T-helper 2 cell treated with Interferon-gamma antibody and Interleukin-4, amounts not matched to agents 5 μg/mL and 100 μg/mL, for 36 hours (primary cell): Measurements from ENCODE around the gene CYRIA.

Experiments used
- DNase-seq: peaks from one replicate; pipeline ENCODE4 v3.0.0; 2021; ENCODE audit warnings: low spot score
- H3K27ac Mint-ChIP-seq: one replicate; pipeline ENCODE4 v1.8.0; 2021; ENCODE audit warnings: mild to moderate bottlenecking, mixed read lengths
- H3K27me3 Mint-ChIP-seq: one replicate; pipeline ENCODE4 v1.8.0; 2021; ENCODE audit warnings: low read depth, mixed read lengths
- H3K36me3 Mint-ChIP-seq: one replicate; pipeline ENCODE4 v1.8.0; 2021; ENCODE audit warnings: low read depth, mixed read lengths
- H3K4me1 Mint-ChIP-seq: one replicate; pipeline ENCODE4 v1.8.0; 2021; ENCODE audit warnings: low read depth, mixed read lengths
- H3K4me3 Mint-ChIP-seq: one replicate; pipeline ENCODE4 v1.8.0; 2022; ENCODE audit warnings: mild to moderate bottlenecking, moderate library complexity, mixed read lengths
- H3K9me3 Mint-ChIP-seq: one replicate; pipeline ENCODE4 v1.8.0; 2021; ENCODE audit warnings: mixed read lengths

The CYRIA gene

DNA sequence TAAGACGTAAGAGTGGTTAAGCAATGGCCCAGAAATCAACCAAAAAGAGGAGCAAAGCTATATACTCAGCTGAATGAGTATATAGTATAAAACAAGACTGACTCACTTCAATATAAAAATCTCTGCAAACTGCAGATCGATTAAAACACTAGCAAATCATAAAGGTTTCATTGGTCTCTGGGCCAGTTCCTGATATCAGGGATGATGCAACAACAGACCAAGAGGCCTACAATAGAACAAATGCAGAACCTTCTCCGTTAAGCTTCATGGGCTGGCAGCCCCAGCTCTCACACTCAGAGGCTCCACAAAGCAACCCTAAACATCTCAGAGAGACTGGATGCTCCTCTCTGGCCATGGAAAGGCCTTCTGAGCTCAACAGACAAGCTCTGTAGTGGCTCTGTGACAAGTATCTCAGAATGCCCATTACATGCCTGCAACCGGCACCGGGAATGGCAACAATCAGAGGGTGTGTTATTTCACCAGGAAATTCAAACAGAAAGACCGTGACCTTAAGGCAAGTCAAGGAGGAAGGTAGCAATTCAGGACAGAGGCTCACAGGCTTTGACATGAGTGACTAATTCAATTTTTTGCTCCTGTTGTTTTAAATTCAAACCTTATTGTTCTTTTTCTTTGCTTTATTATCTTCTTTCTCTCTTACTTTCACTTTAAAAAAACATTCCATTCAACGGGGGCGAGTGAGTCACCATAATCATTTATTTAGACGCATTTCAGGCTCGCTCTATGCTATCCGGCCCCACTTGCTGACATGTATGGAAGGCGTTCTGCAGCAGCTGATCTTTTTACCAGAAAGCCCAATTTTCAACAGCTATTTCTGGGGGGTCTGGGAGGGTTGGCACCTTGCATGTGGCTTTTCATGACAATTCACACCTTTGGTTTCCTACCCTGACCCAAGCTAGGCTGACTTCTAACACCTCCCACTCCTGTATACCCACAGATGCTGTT, 15.1 kb downstream of the CYRIA start:
- Mint-ChIP-seq H3K27me3 (no peaks in the 10 kb centered on the region), H3K4me3 (no peak overlapping the region), H3K36me3 (no peaks in the 10 kb centered on the region), H3K27ac (no peak overlapping the region), H3K4me1 (peaks cover 14% of the 10 kb centered on the region), H3K9me3 (no peaks in the 10 kb centered on the region)
- no peak for DNase-seq

DNA sequence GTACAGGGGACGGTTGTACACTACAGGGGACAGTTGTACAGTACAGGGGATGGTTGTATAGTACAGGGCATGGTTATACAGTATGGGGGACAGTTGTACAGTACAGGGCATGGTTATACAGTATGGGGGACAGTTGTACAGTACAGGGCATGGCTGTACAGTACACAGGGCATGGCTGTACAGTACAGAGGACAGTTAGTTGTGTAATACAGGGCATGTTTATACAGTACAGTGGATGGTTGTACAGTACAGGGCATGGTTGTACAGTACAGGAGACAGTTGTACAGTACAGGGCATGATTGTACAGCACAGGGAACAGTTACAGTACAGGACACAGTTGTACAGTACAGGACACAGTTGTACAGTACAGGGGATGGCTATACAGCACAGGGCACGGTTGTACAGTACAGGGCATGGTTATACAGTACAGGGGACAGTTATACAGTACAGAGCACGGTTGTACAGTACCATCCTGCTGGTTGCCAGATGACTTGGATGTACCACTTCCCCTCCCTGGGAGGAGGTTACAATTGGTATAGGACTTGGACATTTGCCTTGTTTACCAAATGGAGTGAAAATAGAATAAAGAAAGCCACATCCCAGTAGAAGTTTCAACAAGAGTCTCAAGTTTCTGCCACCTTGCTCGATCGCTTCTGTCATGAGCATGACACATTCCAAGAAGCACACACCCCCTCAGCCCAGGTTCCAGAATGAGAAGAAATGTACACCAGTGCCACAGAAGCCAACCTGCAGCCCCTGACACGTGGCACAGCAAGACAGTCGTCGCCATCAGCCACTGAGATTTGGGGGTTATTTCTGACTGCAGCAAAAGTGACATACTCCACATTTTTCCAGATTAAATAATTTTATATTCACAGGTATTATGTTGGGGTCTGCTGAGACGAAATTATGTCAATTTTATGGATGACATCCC, 16.0 kb downstream of the CYRIA start:
- Mint-ChIP-seq H3K27ac (no peak overlapping the region), H3K36me3 (no peaks in the 10 kb centered on the region), H3K9me3 (no peaks in the 10 kb centered on the region), H3K4me1 (peaks cover 11% of the 10 kb centered on the region), H3K4me3 (no peak overlapping the region), H3K27me3 (no peaks in the 10 kb centered on the region)
- no peak for DNase-seq

DNA sequence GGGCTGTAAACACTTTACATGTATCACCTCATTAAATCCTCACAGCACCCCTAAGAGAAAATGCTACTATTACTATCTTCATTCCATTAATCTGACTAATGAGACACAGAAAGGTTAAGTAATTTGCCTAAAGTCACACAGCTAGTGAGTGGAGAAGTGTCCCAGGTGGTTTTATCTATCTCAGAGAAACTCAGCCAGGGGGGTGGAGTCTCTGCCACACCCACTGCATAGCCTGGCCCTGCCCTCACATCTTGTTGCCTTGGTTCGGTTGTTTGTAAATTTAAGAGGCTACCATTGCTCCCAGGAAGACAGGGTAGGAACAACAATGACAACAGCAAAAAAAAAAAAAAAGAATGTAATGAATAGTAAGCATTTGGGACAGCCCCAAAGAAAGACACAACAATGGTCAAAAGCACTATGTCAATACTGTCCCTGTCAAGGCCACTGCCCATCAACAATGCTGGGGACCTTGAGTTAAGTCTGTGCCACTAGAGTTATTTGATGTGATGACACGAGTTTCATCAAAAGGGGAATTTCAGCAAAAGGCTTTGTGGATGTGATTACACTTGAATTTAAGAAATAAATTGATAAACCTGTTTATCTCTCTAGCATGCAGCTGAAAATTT, 17.5 kb downstream of the CYRIA start:
- Mint-ChIP-seq H3K27ac (no peak overlapping the region), H3K27me3 (no peaks in the 10 kb centered on the region), H3K4me3 (no peak overlapping the region), H3K9me3 (no peaks in the 10 kb centered on the region), H3K36me3 (no peaks in the 10 kb centered on the region), H3K4me1 (peaks cover 4% of the 10 kb centered on the region)
- DNase-seq, result no peak

GRCh38 chr2:16645775-16646559, 19.7 kb downstream of the CYRIA start:
- Mint-ChIP-seq H3K36me3 (no peaks in the 10 kb centered on the region), H3K4me1 (peaks cover 4% of the 10 kb centered on the region), H3K4me3 (no peak overlapping the region), H3K27ac (no peak overlapping the region), H3K9me3 (no peaks in the 10 kb centered on the region), H3K27me3 (no peaks in the 10 kb centered on the region)
- DNase-seq, result no peak

DNA sequence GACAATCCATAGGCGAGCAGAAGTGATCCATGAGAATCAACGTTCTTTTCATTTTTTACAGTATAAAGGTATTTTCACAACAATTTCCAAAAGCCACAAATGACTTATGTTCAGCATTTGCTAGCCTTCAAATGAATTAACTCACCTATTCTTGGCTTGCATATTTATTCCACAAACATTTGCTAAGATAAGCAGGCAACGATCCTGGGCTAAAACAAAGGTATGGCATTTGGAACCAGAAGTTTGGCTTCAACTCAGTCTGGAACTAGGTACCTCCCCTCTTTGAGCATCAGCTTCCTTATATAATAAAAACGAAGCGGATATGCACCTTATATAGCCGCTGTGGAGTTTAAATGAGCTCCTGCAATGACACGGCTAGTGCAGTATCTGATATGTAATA, 20.5 kb downstream of the CYRIA start:
- DNase-seq, result no peak
- Mint-ChIP-seq H3K27ac (no peak overlapping the region), H3K4me3 (no peak overlapping the region), H3K9me3 (no peaks in the 10 kb centered on the region), H3K27me3 (no peaks in the 10 kb centered on the region), H3K36me3 (no peaks in the 10 kb centered on the region), H3K4me1 (peaks cover 3% of the 10 kb centered on the region)

DNA sequence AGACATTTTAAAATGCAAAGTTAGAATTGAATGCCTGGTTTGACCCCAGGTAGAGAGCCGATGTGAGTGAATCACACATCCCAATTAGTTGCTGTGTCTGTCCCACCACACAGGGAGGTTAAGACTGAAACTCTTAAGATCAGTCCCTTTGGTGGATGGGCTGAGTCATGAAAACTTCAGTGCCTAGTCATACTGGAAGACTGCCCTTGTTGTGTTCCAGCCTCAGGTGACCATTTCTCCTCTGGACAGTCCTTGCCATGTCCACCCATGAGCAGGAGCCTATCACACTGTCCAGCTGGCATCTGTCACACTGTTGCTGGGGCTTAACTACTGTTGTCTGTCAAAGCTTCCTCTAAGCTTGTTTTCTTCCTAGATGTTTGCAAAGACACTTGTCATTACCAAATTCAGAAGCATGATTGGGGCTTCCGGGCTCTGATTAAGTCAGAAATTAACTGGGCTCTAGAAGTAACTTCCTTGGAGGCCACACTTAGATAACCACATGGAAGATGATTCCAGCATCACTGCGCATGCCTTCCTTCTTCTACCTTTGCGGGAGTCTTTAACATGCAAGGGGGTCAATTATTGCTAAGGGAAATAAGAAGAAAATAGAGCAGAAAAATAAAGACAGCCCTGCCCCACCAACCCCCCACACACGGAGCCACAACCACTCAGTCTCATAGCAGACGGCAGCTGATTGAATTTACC, 21.3 kb downstream of the CYRIA start:
- no peak for DNase-seq
- no peaks in the 10 kb centered on the region for H3K27me3 Mint-ChIP-seq
- no peaks in the 10 kb centered on the region for H3K36me3 Mint-ChIP-seq
- no peak overlapping the region for H3K27ac Mint-ChIP-seq
- no peak overlapping the region for H3K4me3 Mint-ChIP-seq
- H3K9me3 Mint-ChIP-seq, result no peaks in the 10 kb centered on the region
- H3K4me1 Mint-ChIP-seq, result peaks cover 2% of the 10 kb centered on the region

DNA sequence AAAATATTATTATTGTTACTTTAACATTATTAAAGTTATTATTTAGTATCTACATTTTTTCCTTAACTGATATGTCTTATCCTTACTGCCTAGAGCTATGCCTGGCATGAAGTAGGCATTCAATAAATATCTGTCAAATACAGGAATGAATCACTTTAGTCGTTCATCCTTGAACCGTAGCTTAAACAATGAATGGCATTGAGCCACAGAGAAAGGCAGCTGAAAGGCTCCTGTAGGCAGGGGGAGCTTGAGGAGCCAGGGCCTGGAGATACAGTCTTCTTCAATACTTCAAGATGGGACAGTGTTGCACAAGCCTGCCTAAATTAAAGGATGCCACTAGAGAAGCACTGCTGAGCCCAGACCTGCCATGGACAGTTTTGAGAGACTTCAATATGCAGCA, 22.5 kb downstream of the CYRIA start:
- no peaks in the 10 kb centered on the region for H3K27me3 Mint-ChIP-seq
- no peak overlapping the region for H3K4me3 Mint-ChIP-seq
- H3K9me3 Mint-ChIP-seq, result peaks cover 3% of the 10 kb centered on the region
- no peak overlapping the region for H3K27ac Mint-ChIP-seq
- peaks cover 10% of the 10 kb centered on the region for H3K4me1 Mint-ChIP-seq
- H3K36me3 Mint-ChIP-seq, result peaks cover 2% of the 10 kb centered on the region
- no peak for DNase-seq

DNA sequence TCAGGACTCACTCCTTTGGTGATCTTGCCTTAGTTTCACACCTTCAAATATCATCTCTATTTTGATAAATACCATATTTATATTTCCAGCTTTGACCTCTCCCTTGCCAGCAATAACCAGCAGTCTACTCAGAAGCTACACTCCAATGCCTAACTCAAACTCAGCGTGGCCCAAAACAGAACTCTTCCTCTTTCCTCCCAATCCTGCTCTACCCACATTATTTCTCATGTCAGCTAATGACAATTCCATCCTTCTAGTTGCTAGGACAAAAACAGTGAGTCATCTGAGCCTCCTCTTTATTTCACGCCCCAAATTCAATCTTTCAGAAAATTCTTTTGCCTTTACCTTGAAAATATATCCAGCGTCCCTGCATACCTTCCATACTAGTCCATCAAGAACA, 23.5 kb downstream of the CYRIA start:
- Mint-ChIP-seq H3K4me3 (no peak overlapping the region), H3K4me1 (peaks cover 13% of the 10 kb centered on the region), H3K27ac (no peak overlapping the region), H3K27me3 (no peaks in the 10 kb centered on the region), H3K36me3 (peaks cover 2% of the 10 kb centered on the region), H3K9me3 (peaks cover 8% of the 10 kb centered on the region)
- no peak for DNase-seq

GRCh38 chr2:16641509-16641908, 24.1 kb downstream of the CYRIA start:
- Mint-ChIP-seq H3K27ac (no peak overlapping the region), H3K9me3 (peaks cover 8% of the 10 kb centered on the region), H3K4me3 (no peak overlapping the region), H3K27me3 (no peaks in the 10 kb centered on the region), H3K4me1 (peaks cover 13% of the 10 kb centered on the region), H3K36me3 (peaks cover 2% of the 10 kb centered on the region)
- no peak for DNase-seq

DNA sequence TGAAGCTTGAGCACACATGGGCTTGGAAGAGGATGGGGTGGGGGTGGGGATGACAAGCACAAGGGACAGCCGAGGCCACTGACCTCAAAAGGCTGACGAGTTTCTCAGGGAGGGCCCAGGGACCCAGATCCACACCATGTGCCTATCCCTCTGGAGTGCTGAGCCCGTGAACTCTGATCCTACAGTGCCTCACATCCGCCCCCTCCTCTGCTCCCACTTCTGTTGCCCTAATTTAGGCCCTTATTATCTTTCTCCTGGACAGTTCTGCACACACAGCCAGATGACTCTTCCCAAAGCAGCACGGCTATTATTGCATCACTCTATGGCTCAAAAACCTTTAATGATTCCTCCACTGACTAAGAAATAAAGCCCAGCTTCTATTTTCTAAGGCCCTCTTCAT, 24.8 kb downstream of the CYRIA start:
- peaks cover 13% of the 10 kb centered on the region for H3K4me1 Mint-ChIP-seq
- no peak overlapping the region for H3K27ac Mint-ChIP-seq
- no peak overlapping the region for H3K4me3 Mint-ChIP-seq
- no peak for DNase-seq
- H3K27me3 Mint-ChIP-seq, result no peaks in the 10 kb centered on the region
- H3K9me3 Mint-ChIP-seq, result peaks cover 8% of the 10 kb centered on the region
- peaks cover 2% of the 10 kb centered on the region for H3K36me3 Mint-ChIP-seq

DNA sequence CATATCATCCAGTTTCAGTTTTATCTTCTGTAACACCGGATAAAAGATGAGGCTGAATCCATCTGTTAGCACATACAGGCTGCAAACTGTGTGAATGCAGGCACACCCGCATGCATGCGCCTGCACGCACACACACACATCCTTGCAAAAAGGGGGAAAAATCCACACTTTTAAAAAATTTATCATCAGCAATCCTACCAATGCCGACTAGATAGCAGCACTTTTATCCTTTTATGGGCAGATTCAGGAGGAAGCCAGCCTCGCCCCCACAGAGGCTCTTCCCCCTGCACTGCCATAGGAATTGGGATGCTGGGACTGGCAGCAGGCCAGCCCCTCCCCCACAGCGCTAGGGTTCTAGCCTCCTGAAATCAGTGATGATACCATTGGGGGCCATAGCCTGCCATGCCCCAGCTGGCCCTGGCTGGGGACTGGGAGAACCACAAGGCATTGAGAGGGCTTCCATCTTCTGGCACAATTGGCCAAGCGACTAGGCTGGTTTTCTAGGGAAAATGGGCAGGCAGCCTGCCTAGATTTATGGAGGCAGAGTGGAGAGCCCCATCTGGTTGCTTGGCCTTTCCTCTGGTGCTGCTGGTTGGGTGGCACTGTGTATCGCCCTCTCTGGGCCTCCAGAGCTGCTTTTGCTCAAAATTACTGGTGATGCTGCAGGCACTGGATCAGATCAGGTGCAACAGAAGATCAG, 25.5 kb downstream of the CYRIA start:
- no peak for DNase-seq
- no peaks in the 10 kb centered on the region for H3K27me3 Mint-ChIP-seq
- H3K27ac Mint-ChIP-seq, result no peak overlapping the region
- H3K4me3 Mint-ChIP-seq, result no peak overlapping the region
- peaks cover 17% of the 10 kb centered on the region for H3K4me1 Mint-ChIP-seq
- peaks cover 8% of the 10 kb centered on the region for H3K9me3 Mint-ChIP-seq
- H3K36me3 Mint-ChIP-seq, result peaks cover 2% of the 10 kb centered on the region

GRCh38 chr2:16639431-16639830, 26.2 kb downstream of the CYRIA start:
- Mint-ChIP-seq H3K27ac (no peak overlapping the region), H3K4me3 (no peak overlapping the region), H3K4me1 (peaks cover 17% of the 10 kb centered on the region), H3K9me3 (peaks cover 8% of the 10 kb centered on the region), H3K27me3 (no peaks in the 10 kb centered on the region), H3K36me3 (peaks cover 2% of the 10 kb centered on the region)
- no peak for DNase-seq
